C4-2B (cell line): ENCODE data around the gene RMDN2.

Experiments used
- CTCF ChIP-seq: fragments of 450-650 bp; conservative IDR thresholded peaks from 2 replicates; pipeline ENCODE4 v1.5.1; 2017; ENCODE audit warnings: mild to moderate bottlenecking
- ZFX ChIP-seq: fragments of 450-650 bp; IDR thresholded peaks from 2 replicates; pipeline ENCODE4 v1.6.1; 2017

- TF ChIP-seq CTCF (no peak), ZFX (no peak)
Observed at GRCh38 chr2:37904425-37904824, 20.7 kb upstream of the RMDN2 start.
